Transverse colon (tissue), 4 donors: ENCODE data around the gene KLHL12.

Experiments
- POLR2A ChIP-seq: fragments of 450-650 bp; IDR thresholded peaks from one replicate; pipeline ENCODE4 v1.6.1; 2016; ENCODE audit warnings: antibody characterized with exemption, mild to moderate bottlenecking, moderate library complexity
- POLR2AphosphoS5 ChIP-seq, 3 donors: sonication (generic); formaldehyde crosslinking; IDR thresholded peaks; one replicate each; pipeline ENCODE4 v1.6.1; 2016; ENCODE audit warnings: antibody characterized with exemption in 3 of 3
- TF ChIP-seq, protein P1 (sequence below), 5 experiments: fragments of 200-600 bp in 3 of 5; fragments of 450-650 bp in 2 of 5; sonication (generic) in 3 of 5; IDR thresholded peaks; 1 replicate in 2 of 5; 2 replicates in 3 of 5; pipeline ENCODE4 v1.5.1; 2016 to 2017; ENCODE audit warnings: antibody characterized with exemption in 5 of 5, inconsistent platforms in 3 of 5, mild to moderate bottlenecking in 2 of 5, moderate library complexity in 1 of 5

GRCh38 chr1:202861420-202862132, 65.5 kb downstream of the KLHL12 start:
- TF ChIP-seq, protein P1, sequence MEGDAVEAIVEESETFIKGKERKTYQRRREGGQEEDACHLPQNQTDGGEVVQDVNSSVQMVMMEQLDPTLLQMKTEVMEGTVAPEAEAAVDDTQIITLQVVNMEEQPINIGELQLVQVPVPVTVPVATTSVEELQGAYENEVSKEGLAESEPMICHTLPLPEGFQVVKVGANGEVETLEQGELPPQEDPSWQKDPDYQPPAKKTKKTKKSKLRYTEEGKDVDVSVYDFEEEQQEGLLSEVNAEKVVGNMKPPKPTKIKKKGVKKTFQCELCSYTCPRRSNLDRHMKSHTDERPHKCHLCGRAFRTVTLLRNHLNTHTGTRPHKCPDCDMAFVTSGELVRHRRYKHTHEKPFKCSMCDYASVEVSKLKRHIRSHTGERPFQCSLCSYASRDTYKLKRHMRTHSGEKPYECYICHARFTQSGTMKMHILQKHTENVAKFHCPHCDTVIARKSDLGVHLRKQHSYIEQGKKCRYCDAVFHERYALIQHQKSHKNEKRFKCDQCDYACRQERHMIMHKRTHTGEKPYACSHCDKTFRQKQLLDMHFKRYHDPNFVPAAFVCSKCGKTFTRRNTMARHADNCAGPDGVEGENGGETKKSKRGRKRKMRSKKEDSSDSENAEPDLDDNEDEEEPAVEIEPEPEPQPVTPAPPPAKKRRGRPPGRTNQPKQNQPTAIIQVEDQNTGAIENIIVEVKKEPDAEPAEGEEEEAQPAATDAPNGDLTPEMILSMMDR (IDR thresholded peaks at IDR 0.05), result no peak
- TF ChIP-seq POLR2AphosphoS5 (IDR thresholded peaks at IDR 0.05), result peak; percentile 65 to 76 (median 75)
- TF ChIP-seq POLR2A, result peak; percentile 64
